HepG2 (cell line): ENCODE data around the gene NECTIN2. TPM values are rescaled to one million over a fixed set of nuclear protein-coding genes. Genes with fewer than 3 reads are reported as not detected.

Experiments used
- HNF1B ChIP-seq: sonication (generic); formaldehyde crosslinking; IDR thresholded peaks from 2 replicates; pipeline ENCODE4 v1.5.1; 2020; ENCODE audit warnings: mild to moderate bottlenecking, moderate library complexity, missing genetic modification reagents
- HOXA7 ChIP-seq: sonication (generic); formaldehyde crosslinking; IDR thresholded peaks from 2 replicates; pipeline ENCODE4 v1.8.1; 2022; ENCODE audit warnings: mild to moderate bottlenecking, missing genetic modification reagents, moderate library complexity
- IKZF4 ChIP-seq: sonication (generic); formaldehyde crosslinking; IDR thresholded peaks from 2 replicates; pipeline ENCODE4 v1.5.1; 2020; ENCODE audit warnings: borderline replicate concordance, mild to moderate bottlenecking, low read depth, missing genetic modification reagents; ENCODE audit errors: not compliant biosample characterization
- KDM6A ChIP-seq: IDR thresholded peaks from 2 replicates; pipeline ENCODE4 v1.6.1; 2016; ENCODE audit warnings: low read depth
- MTA3 ChIP-seq: sonication (generic); formaldehyde crosslinking; IDR thresholded peaks from 2 replicates; pipeline ENCODE4 v1.4.0; 2020; ENCODE audit warnings: missing genetic modification reagents
- NFRKB ChIP-seq: fragments of 450-650 bp; IDR thresholded peaks from 2 replicates; pipeline ENCODE4 v1.6.1; 2017
- PLSCR1 ChIP-seq: sonication (generic); formaldehyde crosslinking; IDR thresholded peaks from 2 replicates; pipeline ENCODE4 v1.5.0; 2020; ENCODE audit warnings: missing genetic modification reagents, mild to moderate bottlenecking, borderline replicate concordance
- SP4 ChIP-seq: sonication (generic); formaldehyde crosslinking; IDR thresholded peaks from 2 replicates; pipeline ENCODE4 v1.8.1; 2023; ENCODE audit warnings: mild to moderate bottlenecking, missing genetic modification reagents
- SP5 ChIP-seq: IDR thresholded peaks from 2 replicates; pipeline ENCODE4 v1.6.1; 2016; ENCODE audit warnings: low read depth, borderline replicate concordance
- TARDBP ChIP-seq: sonication (generic); formaldehyde crosslinking; IDR thresholded peaks from 2 replicates; pipeline ENCODE4 v1.8.0; 2022; ENCODE audit warnings: mild to moderate bottlenecking, missing genetic modification reagents
- ZBTB10 ChIP-seq: sonication (generic); formaldehyde crosslinking; IDR thresholded peaks from 2 replicates; pipeline ENCODE4 v1.4.0; 2020; ENCODE audit warnings: missing genetic modification reagents, borderline replicate concordance
- ZMAT5 ChIP-seq: sonication (generic); formaldehyde crosslinking; IDR thresholded peaks from 2 replicates; pipeline ENCODE4 v1.5.0; 2020; ENCODE audit warnings: mild to moderate bottlenecking, low read depth, missing genetic modification reagents, borderline replicate concordance
- ZNF10 ChIP-seq: sonication (generic); formaldehyde crosslinking; IDR thresholded peaks from 2 replicates; pipeline ENCODE4 v1.4.0; 2020; ENCODE audit warnings: mild to moderate bottlenecking, low read depth, missing genetic modification reagents, borderline replicate concordance
- ZNF143 ChIP-seq: sonication (generic); formaldehyde crosslinking; IDR thresholded peaks from 2 replicates; pipeline ENCODE4 v1.4.0; 2020; ENCODE audit warnings: missing genetic modification reagents
- ZNF354B ChIP-seq: sonication (generic); formaldehyde crosslinking; IDR thresholded peaks from 2 replicates; pipeline ENCODE4 v1.8.0; 2022; ENCODE audit warnings: mild to moderate bottlenecking, missing genetic modification reagents
- ZNF512 ChIP-seq: sonication (generic); formaldehyde crosslinking; IDR thresholded peaks from 2 replicates; pipeline ENCODE4 v1.4.0; 2020; ENCODE audit warnings: mild to moderate bottlenecking, missing genetic modification reagents
- ZNF550 ChIP-seq: sonication (generic); formaldehyde crosslinking; IDR thresholded peaks from 2 replicates; pipeline ENCODE4 v1.4.0; 2020; ENCODE audit warnings: mild to moderate bottlenecking, missing genetic modification reagents, borderline replicate concordance
- ZNF563 ChIP-seq: sonication (generic); formaldehyde crosslinking; IDR thresholded peaks from 2 replicates; pipeline ENCODE4 v1.8.0; 2022; ENCODE audit warnings: mild to moderate bottlenecking, moderate library complexity, missing genetic modification reagents
- ZNF660 ChIP-seq: sonication (generic); formaldehyde crosslinking; IDR thresholded peaks from 2 replicates; pipeline ENCODE4 v1.5.1; 2020; ENCODE audit warnings: mild to moderate bottlenecking, low read depth, missing genetic modification reagents, borderline replicate concordance
- ZNF83 ChIP-seq: sonication (generic); formaldehyde crosslinking; IDR thresholded peaks from 2 replicates; pipeline ENCODE4 v1.4.0; 2020; ENCODE audit warnings: missing genetic modification reagents, mild to moderate bottlenecking, borderline replicate concordance
- ZSCAN31 ChIP-seq: sonication (generic); formaldehyde crosslinking; IDR thresholded peaks from 2 replicates; pipeline ENCODE4 v1.5.0; 2020; ENCODE audit warnings: low read depth, mild to moderate bottlenecking, missing genetic modification reagents
- polyA plus RNA-seq, 8 experiments: library from polyadenylated mRNA; depleted of rRNA in 3 of 8; stranded (reverse) in 7 of 8; unstranded in 1 of 8; fragments of >200 nt; fragmentation: Illumina TruSeq in 4 of 8; extraction: Trizol in 4 of 8; gene quantifications; 2 replicates each; pipeline versions ENCODE4 v1.2.1 to v1.2.3, GENCODE V29; 2011 to 2016; ENCODE audit warnings: low read depth in 4 of 8, missing spikeins in 1 of 8, mixed read lengths in 1 of 8; ENCODE audit not compliant: insufficient read depth in 1 of 8
- total RNA-seq, 5 experiments: library from RNA; depleted of rRNA; stranded (reverse); fragments of >200 nt; fragmentation: Illumina TruSeq; extraction: Trizol; gene quantifications; 2 replicates each; pipeline ENCODE4 v1.2.3, GENCODE V29; 2016; ENCODE audit warnings: low read depth in 1 of 5

The NECTIN2 gene
- total and polyA plus RNA-seq, 2 of the 13 experiments (the other 11 are each of a cell fraction or from before 2014, with no cell fraction given): 75.4 to 114 TPM

GRCh38 chr19:44807162-44807561, 38.9 kb upstream of the NECTIN2 start (continued):
- no peak for TF ChIP-seq HNF1B
- TF ChIP-seq ZNF550 (CRISPR knock-in tag): no peak
- TF ChIP-seq SP5 (CRISPR knock-in tag): peak; percentile 85
- no peak for TF ChIP-seq ZBTB10 (CRISPR knock-in tag)
- no peak for TF ChIP-seq ZNF660
- no peak for TF ChIP-seq ZSCAN31 (CRISPR knock-in tag)
- no peak for TF ChIP-seq ZMAT5 (CRISPR knock-in tag)
- TF ChIP-seq SP4: no peak
- TF ChIP-seq ZNF83 (CRISPR knock-in tag): no peak
- no peak for TF ChIP-seq ZNF354B (CRISPR knock-in tag)
- no peak for TF ChIP-seq PLSCR1 (CRISPR knock-in tag)
- no peak for TF ChIP-seq NFRKB
- TF ChIP-seq ZNF10 (CRISPR knock-in tag): no peak
- no peak for TF ChIP-seq HOXA7 (CRISPR knock-in tag)
- TF ChIP-seq TARDBP (CRISPR knock-in tag): 0 out of 2 replicates have a peak, but pooled peaks have one; percentile 46
- TF ChIP-seq IKZF4: no peak
- TF ChIP-seq MTA3: no peak
- no peak for TF ChIP-seq ZNF143 (CRISPR knock-in tag)
- no peak; the same call in 1 of the 2 replicates for TF ChIP-seq ZNF563 (CRISPR knock-in tag)
- TF ChIP-seq ZNF512 (CRISPR knock-in tag): no peak
- TF ChIP-seq KDM6A (CRISPR knock-in tag): 0 out of 2 replicates have a peak, but pooled peaks have one; percentile 44
